Measurements from ENCODE around the gene TXNRD1. TPM values are rescaled to one million over a fixed set of nuclear protein-coding genes. Genes with fewer than 3 reads are reported as not detected.

TXNRD1 gene
- total and polyA plus RNA-seq, 2 of the 8 experiments (the other 6 are each of a cell fraction or from before 2014, with no cell fraction given) = 56.8 to 127 TPM

GRCh38 chr12:104263026-104263425 is 47.4 kb downstream of the TXNRD1 start:
- H3K4me2 ChIP-seq (ENCODE audit: insufficient read depth in 1 of 2, low read depth in 2 of 2, low read length in 2 of 2) = no peak overlapping the region
- FAIRE-seq (no peak), DNase-seq (ENCODE audit: low read depth in 1 of 2, low spot score in 2 of 2) (no peak)
- H3K79me2 ChIP-seq (ENCODE audit: control insufficient read depth in 1 of 2, insufficient read depth in 2 of 2, low read length in 2 of 2) = no peaks in the 10 kb centered on the region
- H3K4me1 ChIP-seq (replicated peaks in 1 of 4; ENCODE audit: control insufficient read depth in 3 of 4, insufficient read depth in 4 of 4, low read length in 3 of 4) = peaks cover 0 to 10% (median 2%) of the 10 kb centered on the region in 4 experiments; a peak in 2 of 7 replicates
- no peaks in the 10 kb centered on the region for H3K23me2 ChIP-seq (ENCODE audit: low read depth, low read length)
- H2AFZ ChIP-seq (ENCODE audit: low read length) = no peak overlapping the region
- peak overlapping the region; percentile 63 for H4K91ac ChIP-seq (replicated peaks; ENCODE audit: insufficient read length, low read length)
- no peak overlapping the region for H3K18ac ChIP-seq (ENCODE audit: extremely low read depth, low read length)
- no peaks in the 10 kb centered on the region for H4K20me1 ChIP-seq (replicated peaks in 1 of 2; ENCODE audit: control insufficient read depth in 1 of 2, insufficient read depth in 2 of 2, low read length in 2 of 2)
- H3K9me3 ChIP-seq (ENCODE audit: insufficient read depth in 2 of 2, low read depth in 1 of 2, low read length in 1 of 2) = no peaks in the 10 kb centered on the region
- no peak overlapping the region for H3K4ac ChIP-seq (replicated peaks; ENCODE audit: insufficient read length, low read depth, low read length)
- no peaks in the 10 kb centered on the region for H3K79me1 ChIP-seq (ENCODE audit: low read depth, low read length)
- H4K5ac ChIP-seq (ENCODE audit: insufficient read length, low read depth, low read length) = no peak overlapping the region
- H2BK120ac ChIP-seq (replicated peaks; ENCODE audit: low read depth, low read length) = no peak overlapping the region
- H2AK5ac ChIP-seq (ENCODE audit: low read depth, low read length) = no peak overlapping the region
- no peaks in the 10 kb centered on the region for H3K27me3 ChIP-seq (replicated peaks in 1 of 4; ENCODE audit: control insufficient read depth in 3 of 4, extremely low read depth in 1 of 4, insufficient read depth in 3 of 4, low read length in 3 of 4)
- ChIA-PET CTCF (ENCODE audit: partially characterized antibody) (interaction anchor here (1.1 kb wide), 1 partner anchor 41 kb away, joined by 3 read pairs; no protein-coding TSS in a partner anchor), POLR2A (ENCODE audit: partially characterized antibody) (interaction anchor here (0.8 kb wide), 1 partner anchor 26 kb away, joined by 4 read pairs; no protein-coding TSS in a partner anchor)
- WGBS, 2 experiments (ENCODE audit: extremely low coverage in 1 of 2, insufficient coverage in 1 of 2, insufficient read length in 1 of 2, insufficient replicate concordance in 2 of 2, low coverage in 1 of 2, low lambda C conversion rate in 2 of 2, missing lambda C conversion rate in 1 of 2) = 72% methylated on average over 4 of the region's 4 CpGs; no CpG with 5 or more reads in 1 of the 2 experiments
- H3K27ac ChIP-seq (ENCODE audit: low read depth, low read length) = no peak overlapping the region
- no peak overlapping the region for H2BK12ac ChIP-seq (ENCODE audit: low read depth, low read length)
- no peak overlapping the region for H3K56ac ChIP-seq (replicated peaks; ENCODE audit: insufficient read length, low read depth, low read length)
- H2BK5ac ChIP-seq (ENCODE audit: low read depth, low read length) = no peak overlapping the region
- no peak overlapping the region for H3K14ac ChIP-seq (ENCODE audit: insufficient read length)
- no peak overlapping the region for H3K4me3 ChIP-seq (ENCODE audit: extremely low read depth in 1 of 4, insufficient read depth in 2 of 4, low read depth in 3 of 4, low read length in 4 of 4)
- no peak overlapping the region for H4K8ac ChIP-seq (ENCODE audit: extremely low read depth, insufficient read depth, low read length)
- H2BK15ac ChIP-seq (ENCODE audit: low read length) = no peak overlapping the region
- no peaks in the 10 kb centered on the region for H3K36me3 ChIP-seq (ENCODE audit: control insufficient read depth in 2 of 4, insufficient read depth in 4 of 4, low read length in 3 of 4)
- no peak overlapping the region for H3K23ac ChIP-seq (ENCODE audit: insufficient read length)
- H3K9ac ChIP-seq (replicated peaks in 1 of 4; ENCODE audit: extremely low read depth in 1 of 4, low read depth in 3 of 4, low read length in 3 of 4) = no peak overlapping the region
- H2BK20ac ChIP-seq (ENCODE audit: low read length) = no peak overlapping the region
- TF ChIP-seq ZNF274 (IDR thresholded peaks at IDR 0.05; ENCODE audit: borderline replicate concordance, extremely low read depth, low read length) (no peak), RAD21 (IDR thresholded peaks at IDR 0.05 in 1 of 2, conservative IDR thresholded peaks at IDR 0.05 in 1 of 2; ENCODE audit: low read depth in 2 of 2, low read length in 2 of 2) (no peak), SP2 (IDR thresholded peaks at IDR 0.05; ENCODE audit: low read length) (no peak)

Data from H1 (cell line).